SK-N-SH treated with all-trans-retinoic acid at 6 μM for 48 hours (cell line): ENCODE data around the gene RFX5.

ENCODE experiments used
- ATAC-seq: fragments of 200-7000 bp; cut with Tn5 transposase; 3 replicates; pipeline ENCODE4 v1.9.1; 2020; ENCODE audit warnings: mild to moderate bottlenecking, moderate library complexity
- ARNTL ChIP-seq: fragments of 450-650 bp; formaldehyde crosslinking; IDR thresholded peaks from 2 replicates; pipeline ENCODE4 v1.5.0; 2020; ENCODE audit warnings: low read depth, mild to moderate bottlenecking, moderate library complexity, borderline replicate concordance
- BACH2 ChIP-seq: fragments of 250-450 bp; sonication (Bioruptor Pico); IDR thresholded peaks from 2 replicates; pipeline ENCODE4 v1.9.0; 2021; ENCODE audit warnings: mild to moderate bottlenecking, borderline replicate concordance
- ESRRG ChIP-seq: fragments of 250-450 bp; sonication (Bioruptor Pico); IDR thresholded peaks from 2 replicates; pipeline ENCODE4 v1.6.1; 2021; ENCODE audit warnings: mild to moderate bottlenecking
- GLIS3 ChIP-seq: fragments of 250-450 bp; sonication (Bioruptor Pico); IDR thresholded peaks from 2 replicates; pipeline ENCODE4 v1.5.0; 2020; ENCODE audit warnings: mild to moderate bottlenecking, moderate library complexity
- ISL1 ChIP-seq: fragments of 250-450 bp; sonication (Bioruptor Pico); IDR thresholded peaks from 2 replicates; pipeline ENCODE4 v2.1.2; 2022; ENCODE audit warnings: mild to moderate bottlenecking, moderate library complexity
- OSR1 ChIP-seq: fragments of 250-450 bp; sonication (Bioruptor Pico); IDR thresholded peaks from 2 replicates; pipeline ENCODE4 v1.8.0; 2022; ENCODE audit warnings: moderate library complexity, mild to moderate bottlenecking, inconsistent platforms
- PPARA ChIP-seq: fragments of 250-450 bp; sonication (Bioruptor Pico); IDR thresholded peaks from 2 replicates; pipeline ENCODE4 v1.5.0; 2020; ENCODE audit warnings: mild to moderate bottlenecking, borderline replicate concordance
- RARB ChIP-seq: fragments of 250-450 bp; sonication (Bioruptor Pico); IDR thresholded peaks from 2 replicates; pipeline ENCODE4 v1.8.0; 2021; ENCODE audit warnings: mild to moderate bottlenecking, moderate library complexity
- SNAI2 ChIP-seq: fragments of 250-450 bp; sonication (Bioruptor Pico); IDR thresholded peaks from 2 replicates; pipeline ENCODE4 v1.5.0; 2020; ENCODE audit warnings: mild to moderate bottlenecking, moderate library complexity
- TCF4 ChIP-seq: fragments of 250-450 bp; sonication (Bioruptor Pico); IDR thresholded peaks from 2 replicates; pipeline ENCODE4 v1.8.0; 2021; ENCODE audit warnings: mild to moderate bottlenecking, moderate library complexity, borderline replicate concordance
- TOX ChIP-seq: fragments of 250-450 bp; sonication (Bioruptor Pico); IDR thresholded peaks from 2 replicates; pipeline ENCODE4 v1.8.0; 2021; ENCODE audit warnings: mild to moderate bottlenecking, moderate library complexity, borderline replicate concordance
- ZC3H10 ChIP-seq: fragments of 250-450 bp; sonication (Bioruptor Pico); IDR thresholded peaks from 2 replicates; pipeline ENCODE4 v1.5.1; 2021; ENCODE audit warnings: mild to moderate bottlenecking, moderate library complexity
- ZFP3 ChIP-seq: fragments of 250-450 bp; sonication (Bioruptor Pico); IDR thresholded peaks from 2 replicates; pipeline ENCODE4 v1.5.0; 2020; ENCODE audit warnings: mild to moderate bottlenecking, moderate library complexity
- ZFP30 ChIP-seq: fragments of 450-650 bp; formaldehyde crosslinking; IDR thresholded peaks from 2 replicates; pipeline ENCODE4 v1.5.0; 2022; ENCODE audit warnings: mild to moderate bottlenecking, moderate library complexity
- ZNF565 ChIP-seq: fragments of 450-650 bp; formaldehyde crosslinking; conservative IDR thresholded peaks from 2 replicates; pipeline ENCODE4 v1.5.0; 2020; ENCODE audit warnings: low read depth, mild to moderate bottlenecking, moderate library complexity
- ZNF70 ChIP-seq: fragments of 450-650 bp; formaldehyde crosslinking; IDR thresholded peaks from 2 replicates; pipeline ENCODE4 v1.5.0; 2020; ENCODE audit warnings: mild to moderate bottlenecking, moderate library complexity
- TF ChIP-seq, protein P1 (sequence below): fragments of 250-450 bp; sonication (Bioruptor Pico); IDR thresholded peaks from 2 replicates; pipeline ENCODE4 v1.5.1; 2020; ENCODE audit warnings: low read depth, mild to moderate bottlenecking, moderate library complexity
- TF ChIP-seq, protein P2 (sequence below): fragments of 250-450 bp; sonication (Bioruptor Pico); IDR thresholded peaks from 2 replicates; pipeline ENCODE4 v1.8.0; 2020; ENCODE audit warnings: mild to moderate bottlenecking, moderate library complexity, borderline replicate concordance
- TF ChIP-seq, protein P3 (sequence below): fragments of 250-450 bp; sonication (Bioruptor Pico); IDR thresholded peaks from 2 replicates; pipeline ENCODE4 v1.8.0; 2021; ENCODE audit warnings: low read depth, mild to moderate bottlenecking, moderate library complexity, borderline replicate concordance
- TF ChIP-seq, protein P4 (sequence below): fragments of 250-450 bp; sonication (Bioruptor Pico); IDR thresholded peaks from 2 replicates; pipeline ENCODE4 v1.5.0; 2020; ENCODE audit warnings: mild to moderate bottlenecking, moderate library complexity
- TF ChIP-seq, protein P5 (sequence below): fragments of 250-450 bp; sonication (Bioruptor Pico); IDR thresholded peaks from 2 replicates; pipeline ENCODE4 v1.5.1; 2021; ENCODE audit warnings: mild to moderate bottlenecking, moderate library complexity

Gene RFX5

DNA sequence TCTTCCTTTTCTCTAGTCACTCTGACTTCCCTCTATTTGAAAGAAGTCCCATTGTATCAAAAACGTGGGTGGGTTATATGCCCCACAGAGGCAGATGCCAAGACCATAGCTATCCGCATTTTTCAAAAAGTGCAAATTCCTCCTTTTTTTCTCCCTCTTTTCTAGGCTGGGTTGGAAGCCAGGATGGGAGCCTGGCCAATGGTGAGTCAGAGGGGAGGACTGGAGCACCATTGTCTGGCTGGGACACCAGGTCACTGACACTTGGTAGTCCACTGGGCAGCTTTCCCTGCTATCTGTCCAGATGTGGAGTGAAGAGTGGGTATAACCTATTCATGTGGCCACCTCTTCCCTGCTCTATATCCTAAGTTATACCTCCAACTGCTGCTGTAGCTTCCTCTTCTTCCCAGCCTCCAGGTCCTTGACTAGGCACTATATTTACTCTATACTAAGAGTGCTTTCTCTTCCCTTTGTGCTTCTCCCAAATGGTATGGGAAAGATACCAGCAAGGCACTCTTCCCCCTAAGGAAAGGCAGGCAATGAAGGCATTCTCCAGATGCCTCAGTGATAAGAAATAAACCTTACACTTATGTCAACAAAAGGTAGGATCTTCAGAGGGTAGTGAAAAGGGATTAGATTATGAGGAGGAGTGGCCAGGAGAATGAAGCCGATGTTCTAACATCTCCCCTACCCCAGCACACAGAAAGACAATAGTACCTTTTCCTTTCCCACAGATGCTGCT, 32.7 kb downstream of the RFX5 start:
- peak; percentile 74 for ATAC-seq
- no peak for TF ChIP-seq ISL1 (CRISPR knock-in tag)
- TF ChIP-seq, protein P1, sequence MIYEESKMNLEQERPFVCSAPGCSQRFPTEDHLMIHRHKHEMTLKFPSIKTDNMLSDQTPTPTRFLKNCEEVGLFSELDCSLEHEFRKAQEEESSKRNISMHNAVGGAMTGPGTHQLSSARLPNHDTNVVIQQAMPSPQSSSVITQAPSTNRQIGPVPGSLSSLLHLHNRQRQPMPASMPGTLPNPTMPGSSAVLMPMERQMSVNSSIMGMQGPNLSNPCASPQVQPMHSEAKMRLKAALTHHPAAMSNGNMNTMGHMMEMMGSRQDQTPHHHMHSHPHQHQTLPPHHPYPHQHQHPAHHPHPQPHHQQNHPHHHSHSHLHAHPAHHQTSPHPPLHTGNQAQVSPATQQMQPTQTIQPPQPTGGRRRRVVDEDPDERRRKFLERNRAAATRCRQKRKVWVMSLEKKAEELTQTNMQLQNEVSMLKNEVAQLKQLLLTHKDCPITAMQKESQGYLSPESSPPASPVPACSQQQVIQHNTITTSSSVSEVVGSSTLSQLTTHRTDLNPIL (CRISPR knock-in tag) = no peak
- TF ChIP-seq, protein P2, sequence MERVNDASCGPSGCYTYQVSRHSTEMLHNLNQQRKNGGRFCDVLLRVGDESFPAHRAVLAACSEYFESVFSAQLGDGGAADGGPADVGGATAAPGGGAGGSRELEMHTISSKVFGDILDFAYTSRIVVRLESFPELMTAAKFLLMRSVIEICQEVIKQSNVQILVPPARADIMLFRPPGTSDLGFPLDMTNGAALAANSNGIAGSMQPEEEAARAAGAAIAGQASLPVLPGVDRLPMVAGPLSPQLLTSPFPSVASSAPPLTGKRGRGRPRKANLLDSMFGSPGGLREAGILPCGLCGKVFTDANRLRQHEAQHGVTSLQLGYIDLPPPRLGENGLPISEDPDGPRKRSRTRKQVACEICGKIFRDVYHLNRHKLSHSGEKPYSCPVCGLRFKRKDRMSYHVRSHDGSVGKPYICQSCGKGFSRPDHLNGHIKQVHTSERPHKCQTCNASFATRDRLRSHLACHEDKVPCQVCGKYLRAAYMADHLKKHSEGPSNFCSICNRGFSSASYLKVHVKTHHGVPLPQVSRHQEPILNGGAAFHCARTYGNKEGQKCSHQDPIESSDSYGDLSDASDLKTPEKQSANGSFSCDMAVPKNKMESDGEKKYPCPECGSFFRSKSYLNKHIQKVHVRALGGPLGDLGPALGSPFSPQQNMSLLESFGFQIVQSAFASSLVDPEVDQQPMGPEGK (CRISPR knock-in tag) = no peak
- TF ChIP-seq, protein P3, sequence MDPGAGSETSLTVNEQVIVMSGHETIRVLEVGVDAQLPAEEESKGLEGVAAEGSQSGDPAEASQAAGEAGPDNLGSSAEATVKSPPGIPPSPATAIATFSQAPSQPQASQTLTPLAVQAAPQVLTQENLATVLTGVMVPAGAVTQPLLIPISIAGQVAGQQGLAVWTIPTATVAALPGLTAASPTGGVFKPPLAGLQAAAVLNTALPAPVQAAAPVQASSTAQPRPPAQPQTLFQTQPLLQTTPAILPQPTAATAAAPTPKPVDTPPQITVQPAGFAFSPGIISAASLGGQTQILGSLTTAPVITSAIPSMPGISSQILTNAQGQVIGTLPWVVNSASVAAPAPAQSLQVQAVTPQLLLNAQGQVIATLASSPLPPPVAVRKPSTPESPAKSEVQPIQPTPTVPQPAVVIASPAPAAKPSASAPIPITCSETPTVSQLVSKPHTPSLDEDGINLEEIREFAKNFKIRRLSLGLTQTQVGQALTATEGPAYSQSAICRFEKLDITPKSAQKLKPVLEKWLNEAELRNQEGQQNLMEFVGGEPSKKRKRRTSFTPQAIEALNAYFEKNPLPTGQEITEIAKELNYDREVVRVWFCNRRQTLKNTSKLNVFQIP (CRISPR knock-in tag) = no peak
- no peak for TF ChIP-seq ZC3H10 (CRISPR knock-in tag)
- no peak for TF ChIP-seq SNAI2 (CRISPR knock-in tag)
- no peak for TF ChIP-seq ZNF565 (CRISPR knock-in tag)
- no peak for TF ChIP-seq RARB
- no peak for TF ChIP-seq TOX (CRISPR knock-in tag)
- TF ChIP-seq ZNF70 (CRISPR knock-in tag) = no peak
- TF ChIP-seq ARNTL (CRISPR knock-in tag) = no peak
- TF ChIP-seq, protein P4, sequence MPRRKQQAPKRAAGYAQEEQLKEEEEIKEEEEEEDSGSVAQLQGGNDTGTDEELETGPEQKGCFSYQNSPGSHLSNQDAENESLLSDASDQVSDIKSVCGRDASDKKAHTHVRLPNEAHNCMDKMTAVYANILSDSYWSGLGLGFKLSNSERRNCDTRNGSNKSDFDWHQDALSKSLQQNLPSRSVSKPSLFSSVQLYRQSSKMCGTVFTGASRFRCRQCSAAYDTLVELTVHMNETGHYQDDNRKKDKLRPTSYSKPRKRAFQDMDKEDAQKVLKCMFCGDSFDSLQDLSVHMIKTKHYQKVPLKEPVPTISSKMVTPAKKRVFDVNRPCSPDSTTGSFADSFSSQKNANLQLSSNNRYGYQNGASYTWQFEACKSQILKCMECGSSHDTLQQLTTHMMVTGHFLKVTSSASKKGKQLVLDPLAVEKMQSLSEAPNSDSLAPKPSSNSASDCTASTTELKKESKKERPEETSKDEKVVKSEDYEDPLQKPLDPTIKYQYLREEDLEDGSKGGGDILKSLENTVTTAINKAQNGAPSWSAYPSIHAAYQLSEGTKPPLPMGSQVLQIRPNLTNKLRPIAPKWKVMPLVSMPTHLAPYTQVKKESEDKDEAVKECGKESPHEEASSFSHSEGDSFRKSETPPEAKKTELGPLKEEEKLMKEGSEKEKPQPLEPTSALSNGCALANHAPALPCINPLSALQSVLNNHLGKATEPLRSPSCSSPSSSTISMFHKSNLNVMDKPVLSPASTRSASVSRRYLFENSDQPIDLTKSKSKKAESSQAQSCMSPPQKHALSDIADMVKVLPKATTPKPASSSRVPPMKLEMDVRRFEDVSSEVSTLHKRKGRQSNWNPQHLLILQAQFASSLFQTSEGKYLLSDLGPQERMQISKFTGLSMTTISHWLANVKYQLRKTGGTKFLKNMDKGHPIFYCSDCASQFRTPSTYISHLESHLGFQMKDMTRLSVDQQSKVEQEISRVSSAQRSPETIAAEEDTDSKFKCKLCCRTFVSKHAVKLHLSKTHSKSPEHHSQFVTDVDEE (CRISPR knock-in tag) = no peak
- no peak for TF ChIP-seq TCF4
- no peak for TF ChIP-seq BACH2 (CRISPR knock-in tag)
- no peak for TF ChIP-seq ZFP30 (CRISPR knock-in tag)
- TF ChIP-seq, protein P5, sequence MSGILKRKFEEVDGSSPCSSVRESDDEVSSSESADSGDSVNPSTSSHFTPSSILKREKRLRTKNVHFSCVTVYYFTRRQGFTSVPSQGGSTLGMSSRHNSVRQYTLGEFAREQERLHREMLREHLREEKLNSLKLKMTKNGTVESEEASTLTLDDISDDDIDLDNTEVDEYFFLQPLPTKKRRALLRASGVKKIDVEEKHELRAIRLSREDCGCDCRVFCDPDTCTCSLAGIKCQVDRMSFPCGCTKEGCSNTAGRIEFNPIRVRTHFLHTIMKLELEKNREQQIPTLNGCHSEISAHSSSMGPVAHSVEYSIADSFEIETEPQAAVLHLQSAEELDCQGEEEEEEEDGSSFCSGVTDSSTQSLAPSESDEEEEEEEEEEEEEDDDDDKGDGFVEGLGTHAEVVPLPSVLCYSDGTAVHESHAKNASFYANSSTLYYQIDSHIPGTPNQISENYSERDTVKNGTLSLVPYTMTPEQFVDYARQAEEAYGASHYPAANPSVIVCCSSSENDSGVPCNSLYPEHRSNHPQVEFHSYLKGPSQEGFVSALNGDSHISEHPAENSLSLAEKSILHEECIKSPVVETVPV = no peak
- no peak for TF ChIP-seq PPARA (CRISPR knock-in tag)

DNA sequence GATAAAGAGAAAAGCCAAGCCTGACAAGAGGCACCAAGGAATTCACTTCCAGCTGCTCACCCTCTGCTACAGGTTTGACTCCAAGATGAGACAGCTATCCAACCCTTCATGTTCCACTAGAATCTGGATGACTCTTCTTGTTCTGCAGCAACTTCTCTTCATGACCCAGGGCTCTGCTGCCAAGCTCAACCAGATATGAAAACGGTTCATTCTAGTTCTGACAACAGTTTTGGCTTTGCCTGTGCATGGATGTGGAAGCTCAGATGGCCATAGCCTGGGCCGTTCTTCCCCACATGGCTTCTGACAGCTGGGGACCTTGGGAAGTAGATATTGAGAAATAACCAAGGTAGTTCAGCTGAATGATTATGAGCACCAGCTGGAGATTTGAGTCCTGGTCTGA, 33.6 kb downstream of the RFX5 start:
- TF ChIP-seq SNAI2 (CRISPR knock-in tag) = no peak
- TF ChIP-seq, protein P5 = no peak
- TF ChIP-seq OSR1 (CRISPR knock-in tag) = no peak
- TF ChIP-seq, protein P4 (CRISPR knock-in tag) = no peak
- no peak for TF ChIP-seq ZC3H10 (CRISPR knock-in tag)
- TF ChIP-seq PPARA (CRISPR knock-in tag) = no peak
- no peak for TF ChIP-seq TCF4
- no peak for TF ChIP-seq ESRRG
- no peak for TF ChIP-seq ZFP30 (CRISPR knock-in tag)
- no peak for TF ChIP-seq ZFP3 (CRISPR knock-in tag)
- TF ChIP-seq, protein P1 (CRISPR knock-in tag) = no peak
- no peak for TF ChIP-seq GLIS3
- no peak for TF ChIP-seq ISL1 (CRISPR knock-in tag)
- TF ChIP-seq ZNF70 (CRISPR knock-in tag) = no peak
- ATAC-seq = no peak
